Stimulated activated CD4-positive, alpha-beta T cell treated with anti-CD3 and anti-CD28 coated beads, Interleukin-15, amount 100 ng/mL, for 1 hour (primary cell): Measurements from ENCODE around the gene TEX11.
"Not testable (repeated sequence)": the region's sequence is repeated elsewhere in the genome, so short reads cannot be mapped to it uniquely, and the experiment has no call there.

ENCODE experiments used
- DNase-seq, 2 donors: peaks; one replicate each; pipeline ENCODE4 v3.0.0-alpha.2; 2020; ENCODE audit warnings: low read depth in 1 of 2, low spot score in 1 of 2

TEX11 gene

DNA sequence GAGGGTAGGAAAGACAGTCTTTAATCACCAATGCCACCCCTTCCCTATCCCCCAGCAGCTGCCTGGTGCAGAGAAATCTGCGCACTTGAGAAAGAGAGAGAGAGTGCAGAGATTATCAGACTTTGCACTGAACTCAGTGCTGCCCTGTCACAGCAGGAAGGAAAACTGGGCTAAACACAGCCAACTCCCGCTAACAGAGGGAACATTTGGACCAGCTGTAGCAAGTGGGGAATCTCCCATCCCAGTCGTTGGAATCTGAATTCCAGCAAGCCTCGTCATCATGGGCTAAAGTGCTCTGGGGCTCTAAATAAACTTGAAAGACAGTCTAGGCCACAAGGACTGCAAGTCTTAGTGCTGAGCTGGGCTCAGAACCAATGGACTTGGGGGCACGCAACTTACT, 295.2 kb downstream of the TEX11 start:
- DNase-seq: no peak

DNA sequence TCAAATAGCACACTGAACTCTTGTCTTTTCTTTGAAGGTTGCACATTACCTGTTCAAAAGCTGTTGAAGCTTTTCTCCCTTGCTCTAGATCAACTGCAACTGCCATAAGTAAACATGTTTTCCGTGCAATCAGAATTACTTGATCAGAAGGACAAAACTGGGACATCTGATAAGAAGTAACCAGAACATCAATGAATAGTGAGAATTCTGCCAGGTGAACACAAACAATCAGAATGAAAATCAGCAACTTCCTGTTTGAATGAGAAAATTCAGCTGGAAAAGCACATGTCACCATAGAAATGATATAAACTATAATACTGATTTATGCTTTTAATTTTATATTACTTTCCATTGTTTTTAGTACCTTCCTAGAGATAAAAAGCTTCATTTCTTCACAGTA, 303.2 kb downstream of the TEX11 start:
- DNase-seq: no peak

GRCh38 chrX:70592091-70592490, 316.4 kb downstream of the TEX11 start:
- no peak for DNase-seq

- not testable (repeated sequence) for DNase-seq
Measured at GRCh38 chrX:70587158-70587557, 321.4 kb downstream of the TEX11 start.

- DNase-seq: no peak
Measured at GRCh38 chrX:70577442-70577841, 331.1 kb downstream of the TEX11 start.

DNA sequence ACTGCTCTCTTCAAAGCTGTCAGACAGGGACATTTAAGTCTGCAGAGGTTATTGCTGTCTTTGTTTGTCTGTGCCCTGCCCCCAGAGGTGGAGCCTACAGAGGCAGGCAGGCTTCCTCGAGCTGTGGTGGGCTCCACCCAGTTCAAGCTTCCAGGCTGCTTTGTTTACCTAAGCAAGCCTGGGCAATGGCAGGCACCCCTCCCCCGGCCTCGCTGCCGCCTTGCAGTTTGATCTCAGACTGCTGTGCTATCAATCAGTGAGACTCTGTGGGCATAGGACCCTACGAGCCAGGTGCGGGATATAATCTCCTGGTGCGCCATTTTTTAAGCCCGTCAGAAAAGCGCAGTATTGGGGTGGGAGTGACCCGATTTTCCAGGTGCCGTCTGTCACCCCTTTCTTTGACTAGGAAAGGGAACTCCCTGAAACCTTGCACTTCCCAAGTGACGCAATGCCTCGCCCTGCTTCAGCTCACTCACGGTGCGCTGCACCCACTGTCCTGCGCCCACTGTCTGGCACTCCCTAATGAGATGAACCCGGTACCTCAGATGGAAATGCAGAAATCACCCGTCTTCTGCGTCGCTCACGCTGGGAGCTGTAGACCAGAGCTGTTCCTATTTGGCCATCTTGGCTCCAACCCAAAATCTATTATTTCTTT, 338.5 kb downstream of the TEX11 start:
- not testable (repeated sequence) for DNase-seq

- DNase-seq: no peak
Measured at GRCh38 chrX:70554948-70555347, 353.6 kb downstream of the TEX11 start.

DNA sequence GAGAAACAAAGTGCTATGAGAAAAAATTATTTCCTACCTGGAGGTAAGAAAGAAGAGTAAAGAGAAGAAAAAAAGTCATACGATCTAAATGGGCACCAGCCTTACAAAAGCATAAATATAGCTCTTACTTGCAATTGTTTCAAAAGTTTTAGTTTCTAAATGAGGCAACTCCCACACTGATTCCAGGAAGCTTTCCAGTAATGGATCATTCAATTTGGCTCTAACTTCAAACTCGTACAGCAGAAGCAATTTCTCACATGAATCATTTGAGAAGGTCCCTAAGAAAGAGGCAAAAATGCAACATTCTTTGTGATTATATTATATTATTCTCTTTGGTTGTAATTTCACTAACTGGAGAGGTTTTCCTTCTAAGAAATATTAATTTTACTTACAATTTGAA, 354.0 kb downstream of the TEX11 start:
- no peak for DNase-seq

GRCh38 chrX:70554081-70554480, 354.4 kb downstream of the TEX11 start:
- no peak for DNase-seq

DNA sequence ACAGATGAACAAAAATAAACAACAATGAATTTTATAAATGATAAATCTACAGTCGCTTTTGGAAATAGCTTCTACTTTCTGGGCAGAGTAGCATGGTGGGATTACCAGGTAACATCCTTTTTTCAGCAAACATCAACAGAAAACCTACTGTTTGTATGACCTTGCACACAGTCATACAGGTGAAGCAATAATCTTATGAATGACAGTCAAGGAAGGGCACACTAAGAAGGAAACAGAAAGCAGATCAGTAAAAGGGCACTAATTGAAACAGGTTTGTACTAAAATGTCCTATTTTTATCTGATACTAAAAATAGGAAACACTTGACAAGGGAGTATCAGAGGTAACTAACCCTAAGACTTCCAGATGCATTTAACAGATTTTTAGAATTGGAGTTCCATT, 355.0 kb downstream of the TEX11 start:
- DNase-seq: no peak

DNA sequence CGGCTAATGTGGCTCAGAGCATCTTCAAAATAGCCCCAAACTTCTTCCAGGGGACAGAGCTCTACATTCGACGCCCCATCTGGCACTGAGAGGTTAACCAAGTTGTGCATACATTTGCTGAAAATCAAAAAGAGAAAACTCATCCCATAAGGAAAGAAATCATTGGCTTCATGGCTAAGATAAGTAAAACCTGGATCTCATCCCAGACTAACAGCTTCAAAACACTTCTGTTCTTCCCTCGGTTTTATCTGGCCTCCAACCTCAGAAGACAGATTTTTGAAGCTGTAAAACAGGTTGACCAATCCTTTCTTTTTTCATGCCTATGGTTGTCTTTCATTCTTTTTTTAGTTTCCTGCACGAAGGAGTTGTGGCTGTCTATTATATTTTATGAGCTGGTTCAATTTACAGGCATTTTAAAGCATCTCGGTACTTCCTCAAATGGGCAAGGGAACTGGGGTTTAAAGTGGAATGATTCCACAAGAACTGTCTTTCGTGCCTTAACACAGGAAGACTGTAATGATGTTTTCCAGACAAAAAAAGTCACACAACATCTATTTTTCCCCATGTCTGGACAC, 356.3 kb downstream of the TEX11 start:
- no peak for DNase-seq

- no peak for DNase-seq
Measured at GRCh38 chrX:70549429-70549828, 359.1 kb downstream of the TEX11 start.

GRCh38 chrX:70535198-70535597, 373.3 kb downstream of the TEX11 start:
- no peak for DNase-seq

- no peak for DNase-seq
Measured at GRCh38 chrX:70527610-70528345, 380.7 kb downstream of the TEX11 start.

GRCh38 chrX:70527053-70527452, 381.5 kb downstream of the TEX11 start:
- no peak for DNase-seq

- DNase-seq: no peak
Measured at GRCh38 chrX:70525733-70526132, 382.8 kb downstream of the TEX11 start.

- not testable (repeated sequence) for DNase-seq
Measured at GRCh38 chrX:70515692-70516091, 392.8 kb downstream of the TEX11 start.

DNA sequence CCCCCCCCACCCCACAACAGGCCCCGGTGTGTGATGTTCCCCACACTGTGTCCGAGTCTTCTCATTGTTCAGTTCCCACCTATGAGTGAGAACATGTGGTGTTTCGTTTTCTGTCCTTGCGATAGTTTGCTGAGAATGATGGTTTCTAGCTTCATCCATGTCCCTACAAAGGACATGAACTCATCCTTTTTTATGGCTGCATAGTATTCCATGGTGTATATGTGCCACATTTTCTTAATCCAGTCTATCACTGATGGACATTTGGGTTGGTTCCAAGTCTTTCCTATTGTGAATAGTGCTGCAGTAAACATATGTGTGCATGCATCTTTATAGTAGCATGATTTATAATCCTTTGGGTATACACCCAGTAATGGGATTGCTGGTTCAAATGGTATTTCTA, 393.2 kb downstream of the TEX11 start:
- DNase-seq: not testable (repeated sequence)

DNA sequence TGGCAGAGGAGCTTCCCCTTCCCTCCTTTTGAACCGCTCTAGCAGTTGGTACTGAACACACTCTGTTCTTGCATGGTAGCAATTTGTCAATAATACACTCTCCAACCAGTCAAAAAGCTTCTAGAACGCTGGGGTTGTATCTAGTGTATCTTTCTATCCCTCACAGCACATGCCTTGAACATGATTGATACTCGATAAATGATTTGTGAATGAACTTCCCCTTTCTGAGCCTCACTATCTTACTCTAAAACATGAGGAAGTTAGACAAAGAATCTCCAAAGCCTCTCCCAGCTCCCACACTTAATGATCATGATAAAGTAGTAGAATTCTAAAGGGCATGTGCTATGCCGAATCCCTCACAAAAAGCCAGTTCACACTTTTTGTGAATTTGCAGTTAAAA, 399.4 kb downstream of the TEX11 start:
- no peak for DNase-seq

GRCh38 chrX:70508296-70508911, 400.1 kb downstream of the TEX11 start:
- DNase-seq: no peak

GRCh38 chrX:70505451-70505841, 403.1 kb downstream of the TEX11 start:
- no peak for DNase-seq
